ENCODE measurements around the gene ANK3. TPM values are rescaled to one million over a fixed set of nuclear protein-coding genes. Genes with fewer than 3 reads are reported as not detected.

ANK3 gene
- total RNA-seq, 1 experiment from 2014 or later = 15.3 TPM

DNA sequence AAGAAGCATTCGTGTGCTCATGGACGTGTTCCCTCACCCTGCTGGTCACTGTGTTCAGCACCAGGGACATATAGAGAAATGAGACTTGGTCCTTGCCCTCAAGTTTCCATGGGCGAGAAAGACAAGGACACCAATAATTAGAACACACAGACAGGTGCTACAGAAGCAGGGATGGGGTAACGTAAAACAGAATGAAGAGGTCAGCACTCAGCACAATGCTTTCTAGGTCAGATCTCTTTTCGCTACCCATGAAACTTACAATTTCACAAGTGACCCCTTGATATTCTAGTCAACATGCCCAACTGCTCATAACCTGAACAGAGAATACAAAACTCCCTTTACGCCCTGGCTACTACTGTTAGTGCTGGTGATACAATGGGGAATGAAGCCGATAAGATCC, 6.0 kb upstream of the ANK3 start:
- ChIA-PET RAD21 (ENCODE audit: low non-redundant PET in 1 of 2, low total read pairs in 2 of 2, uncharacterized antibody in 2 of 2, unreplicated experiment in 2 of 2) (no interaction called here), POLR2A (no interaction called here), CTCF (no interaction called here)
- Histone ChIP-seq H3K4me3 (replicated peaks in 1 of 2; ENCODE audit: low read depth in 1 of 2, low read length in 2 of 2) (no peak overlapping the region), H4K20me1 (ENCODE audit: insufficient read depth) (no peaks in the 10 kb centered on the region), H3K4me1 (ENCODE audit: control insufficient read depth in 1 of 2, insufficient read depth in 2 of 2, low read length in 2 of 2) (no peaks in the 10 kb centered on the region), H3K27ac (ENCODE audit: low read depth, low read length) (no peak overlapping the region), H3K79me2 (ENCODE audit: insufficient read depth, low read length) (no peaks in the 10 kb centered on the region), H3K9me2 (ENCODE audit: insufficient read depth) (no peaks in the 10 kb centered on the region), H3K9ac (ENCODE audit: low read length) (no peak overlapping the region), H2AFZ (ENCODE audit: low read depth, low read length, poor library complexity, severe bottlenecking) (no peak overlapping the region), H3K36me3 (ENCODE audit: control insufficient read depth in 1 of 2, insufficient read depth in 2 of 2, low read length in 2 of 2) (no peaks in the 10 kb centered on the region), H3K4me2 (ENCODE audit: low read length) (no peak overlapping the region), H3K9me3 (ENCODE audit: control insufficient read depth in 1 of 2, insufficient read depth in 1 of 2, low read depth in 1 of 2, low read length in 2 of 2) (no peaks in the 10 kb centered on the region), H3K27me3 (ENCODE audit: insufficient read depth, low read length) (no peaks in the 10 kb centered on the region)
- TF ChIP-seq TCF7L2 (IDR thresholded peaks at IDR 0.05; ENCODE audit: borderline replicate concordance, extremely low read depth, insufficient read depth, insufficient read length) = no peak
- no peak for TF ChIP-seq ELF1 (IDR thresholded peaks at IDR 0.05; ENCODE audit: borderline replicate concordance, low read depth)
- TF ChIP-seq EZH2 (IDR thresholded peaks at IDR 0.05) = no peak
- no peak for TF ChIP-seq YY1 (IDR thresholded peaks at IDR 0.05; ENCODE audit: extremely low read depth, insufficient replicate concordance, low read depth, low read length)
- TF ChIP-seq MAX (IDR thresholded peaks at IDR 0.05) = no peak
- TF ChIP-seq SP1 (IDR thresholded peaks at IDR 0.05; ENCODE audit: low read depth) = no peak
- TF ChIP-seq EGR1 (IDR thresholded peaks at IDR 0.05; ENCODE audit: low read depth) = no peak
- no peak for TF ChIP-seq FOSL1 (IDR thresholded peaks at IDR 0.05; ENCODE audit: low read depth)
- no peak for TF ChIP-seq CTCF (IDR thresholded peaks at IDR 0.05 in 2 of 3, conservative IDR thresholded peaks at IDR 0.05 in 1 of 3; ENCODE audit: borderline replicate concordance in 1 of 3, insufficient read depth in 1 of 3, low read depth in 2 of 3, low read length in 2 of 3)
- TF ChIP-seq JUND (IDR thresholded peaks at IDR 0.05) = no peak
- intact Hi-C loops (cut with micrococcal nuclease) = no loop called here
- ATAC-seq = no peak
- no peak for DNase-seq (ENCODE audit: low read depth, low spot score)
- BruUV-seq (replicated peaks) = no TSS peak
